ENCODE data around the gene TRIM44. TPM values are rescaled to one million over a fixed set of nuclear protein-coding genes. Genes with fewer than 3 reads are reported as not detected.

TRIM44 gene
- total and polyA plus RNA-seq, 7 experiments from 2014 or later, result 35.7 to 60.8 (median 58.6) TPM

DNA sequence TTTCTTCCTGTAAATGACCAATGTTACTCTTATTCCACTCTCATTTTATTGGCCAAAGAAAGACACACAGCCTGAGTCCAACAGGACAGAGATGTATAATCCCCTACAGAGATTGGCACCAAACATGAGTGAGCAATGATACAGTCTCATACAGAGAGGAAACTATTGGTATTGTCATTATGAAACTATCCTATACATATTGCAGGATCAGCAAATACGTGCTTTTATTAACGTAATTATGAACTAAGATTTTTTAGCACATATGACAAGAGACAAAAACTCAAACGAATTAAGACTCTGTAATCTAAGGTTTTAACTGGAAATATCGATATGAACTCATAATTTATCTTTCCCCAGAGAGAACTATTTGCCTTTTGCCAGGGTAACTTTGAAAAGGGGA is 182.0 kb downstream of the TRIM44 start:
- POLR2A ChIA-PET, result no interaction called here
- CTCF ChIA-PET, result no interaction called here

DNA sequence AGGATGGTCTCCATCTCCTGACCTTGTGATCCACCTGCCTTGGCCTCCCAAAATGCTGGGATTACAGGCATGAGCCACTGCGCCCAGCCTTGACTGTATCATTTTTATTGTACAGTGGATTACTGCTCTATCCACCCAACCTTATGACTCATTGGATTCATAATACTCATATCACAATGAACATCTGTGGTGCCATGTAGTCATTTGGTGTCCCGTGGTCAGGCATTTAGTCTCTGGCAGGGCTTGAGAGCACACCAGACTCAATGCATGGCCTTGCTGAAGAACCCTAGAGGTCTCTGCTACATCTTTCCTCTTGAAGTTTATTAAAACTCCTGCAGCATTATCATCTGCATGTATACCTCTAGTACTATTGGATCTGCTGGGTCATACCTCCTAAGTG is 183.3 kb downstream of the TRIM44 start:
- no peak overlapping the region for H3K27ac Mint-ChIP-seq
- H3K4me1 ChIP-seq (ENCODE audit: control insufficient read depth in 2 of 2, insufficient read depth in 2 of 2, low read length in 2 of 2), result no peaks in the 10 kb centered on the region

More for the DNA sequence above, 182.0 kb downstream of the TRIM44 start:
- no peaks in the 10 kb centered on the region for H3K4me1 ChIP-seq (ENCODE audit: control insufficient read depth in 2 of 2, insufficient read depth in 2 of 2, low read length in 2 of 2)
- no peak overlapping the region for H3K4me3 ChIP-seq (ENCODE audit: low read length)
- no peak overlapping the region for H3K27ac Mint-ChIP-seq
- peaks cover 7 to 42% (median 35%) of the 10 kb centered on the region in 5 donors for H3K27me3 Mint-ChIP-seq
- H3K9me3 ChIP-seq (ENCODE audit: control insufficient read depth in 2 of 3, low read length in 3 of 3), result no peaks in the 10 kb centered on the region
- peaks cover 0 to 3% of the 10 kb centered on the region in 2 donors for H3K27me3 ChIP-seq (ENCODE audit: control insufficient read depth in 2 of 2, insufficient read depth in 2 of 2, low read length in 2 of 2)
- H3K4me1 Mint-ChIP-seq, result peaks cover 0 to 2% (median 0%) of the 10 kb centered on the region in 7 donors
- no peaks in the 10 kb centered on the region for H3K36me3 Mint-ChIP-seq
- H3K9me3 Mint-ChIP-seq, result peaks cover 0 to 9% (median 2%) of the 10 kb centered on the region in 11 donors
- ATAC-seq, result no peak
- intact Hi-C loops (cut with micrococcal nuclease), result no loop called here
- no peak for DNase-seq
- H3K4me3 Mint-ChIP-seq, result no peak overlapping the region
- no peaks in the 10 kb centered on the region for H3K36me3 ChIP-seq (ENCODE audit: control insufficient read depth in 2 of 3, insufficient read depth in 3 of 3, low read length in 3 of 3)
- H3K27ac ChIP-seq (ENCODE audit: low read depth, low read length), result no peak overlapping the region

DNA sequence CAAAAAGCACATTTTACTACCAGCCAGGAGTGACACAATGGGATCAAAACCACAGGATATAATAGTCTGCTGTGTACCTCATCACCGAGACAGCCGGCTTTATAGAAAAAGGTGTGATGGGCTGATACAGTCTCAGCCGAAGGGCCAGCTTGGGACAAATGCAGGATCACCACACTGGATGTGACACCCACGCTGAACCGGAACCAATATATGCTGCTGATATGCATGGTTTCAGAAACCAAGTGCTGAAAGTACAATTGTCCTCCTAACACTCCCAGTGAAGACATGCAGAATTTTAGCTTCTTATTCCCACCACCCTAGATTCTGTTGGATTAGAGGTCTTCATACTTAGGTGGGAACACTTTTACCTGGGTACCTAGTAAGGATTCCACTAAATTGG is 184.3 kb downstream of the TRIM44 start:
- Mint-ChIP-seq H3K4me1 (peaks cover 0 to 2% (median 0%) of the 10 kb centered on the region in 7 donors), H3K27me3 (peaks cover 5 to 34% (median 24%) of the 10 kb centered on the region in 5 donors), H3K27ac (no peak overlapping the region), H3K9me3 (peaks cover 0 to 2% (median 0%) of the 10 kb centered on the region in 11 donors), H3K36me3 (no peaks in the 10 kb centered on the region), H3K4me3 (no peak overlapping the region)
- ATAC-seq, result no peak
- DNase-seq, result no peak
- ChIA-PET POLR2A (no interaction called here), CTCF (no interaction called here)
- Histone ChIP-seq H3K4me1 (ENCODE audit: control insufficient read depth in 2 of 2, insufficient read depth in 2 of 2, low read length in 2 of 2) (no peaks in the 10 kb centered on the region), H3K4me3 (ENCODE audit: low read length) (no peak overlapping the region), H3K9me3 (ENCODE audit: control insufficient read depth in 2 of 3, low read length in 3 of 3) (no peaks in the 10 kb centered on the region), H3K27me3 (ENCODE audit: control insufficient read depth in 2 of 2, insufficient read depth in 2 of 2, low read length in 2 of 2) (no peaks in the 10 kb centered on the region), H3K36me3 (ENCODE audit: control insufficient read depth in 2 of 3, insufficient read depth in 3 of 3, low read length in 3 of 3) (no peaks in the 10 kb centered on the region), H3K27ac (ENCODE audit: low read depth, low read length) (no peak overlapping the region)
- intact Hi-C loops (cut with micrococcal nuclease), result no loop called here

More for the DNA sequence above, 183.3 kb downstream of the TRIM44 start:
- Histone ChIP-seq H3K27me3 (ENCODE audit: control insufficient read depth in 2 of 2, insufficient read depth in 2 of 2, low read length in 2 of 2) (peaks cover 0 to 3% of the 10 kb centered on the region in 2 donors), H3K27ac (ENCODE audit: low read depth, low read length) (no peak overlapping the region), H3K9me3 (ENCODE audit: control insufficient read depth in 2 of 3, low read length in 3 of 3) (no peaks in the 10 kb centered on the region), H3K36me3 (ENCODE audit: control insufficient read depth in 2 of 3, insufficient read depth in 3 of 3, low read length in 3 of 3) (no peaks in the 10 kb centered on the region), H3K4me3 (ENCODE audit: low read length) (no peak overlapping the region)
- POLR2A ChIA-PET, result no interaction called here
- ATAC-seq, result no peak
- Mint-ChIP-seq H3K4me3 (no peak overlapping the region), H3K27me3 (peaks cover 5 to 34% (median 28%) of the 10 kb centered on the region in 5 donors), H3K36me3 (no peaks in the 10 kb centered on the region), H3K9me3 (peaks cover 0 to 2% (median 0%) of the 10 kb centered on the region in 11 donors), H3K4me1 (peaks cover 0 to 2% (median 0%) of the 10 kb centered on the region in 7 donors)
- DNase-seq, result no peak
- intact Hi-C loops (cut with micrococcal nuclease), result no loop called here
- CTCF ChIA-PET, result no interaction called here

DNA sequence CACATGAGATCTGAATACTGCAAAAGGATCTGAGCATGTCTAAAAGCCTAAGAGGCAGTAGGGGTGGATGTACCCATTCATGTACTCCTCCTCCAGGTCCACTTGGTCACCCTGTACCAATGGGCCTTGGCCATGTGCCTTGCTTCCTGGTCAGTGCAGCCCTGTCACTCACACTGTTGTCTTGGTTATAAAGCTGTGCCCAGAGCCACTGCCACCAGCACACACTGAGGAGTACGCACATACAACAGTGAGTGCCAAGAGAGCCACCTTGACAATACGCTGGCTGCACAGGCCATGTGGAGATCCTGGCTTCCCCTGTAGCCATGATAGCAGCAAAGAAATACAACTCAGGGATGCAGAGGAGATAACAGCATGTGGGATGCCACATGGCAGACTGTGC is 184.9 kb downstream of the TRIM44 start:
- no peaks in the 10 kb centered on the region for H3K4me1 ChIP-seq (ENCODE audit: control insufficient read depth in 2 of 2, insufficient read depth in 2 of 2, low read length in 2 of 2)
- H3K4me1 Mint-ChIP-seq, result no peaks in the 10 kb centered on the region
- no peak overlapping the region for H3K27ac Mint-ChIP-seq
- POLR2A ChIA-PET, result no interaction called here
- H3K36me3 ChIP-seq (ENCODE audit: control insufficient read depth in 2 of 3, insufficient read depth in 3 of 3, low read length in 3 of 3), result no peaks in the 10 kb centered on the region
- peaks cover 0 to 2% (median 0%) of the 10 kb centered on the region in 11 donors for H3K9me3 Mint-ChIP-seq
- ATAC-seq (no peak), DNase-seq (no peak)
- no peak overlapping the region for H3K4me3 ChIP-seq (ENCODE audit: low read length)
- no peak overlapping the region for H3K27ac ChIP-seq (ENCODE audit: low read depth, low read length)
- intact Hi-C loops (cut with micrococcal nuclease), result no loop called here
- CTCF ChIA-PET, result no interaction called here
- H3K4me3 Mint-ChIP-seq, result no peak overlapping the region
- H3K27me3 ChIP-seq (ENCODE audit: control insufficient read depth in 2 of 2, insufficient read depth in 2 of 2, low read length in 2 of 2), result no peaks in the 10 kb centered on the region
- no peaks in the 10 kb centered on the region for H3K36me3 Mint-ChIP-seq
- H3K27me3 Mint-ChIP-seq, result peaks cover 5 to 34% (median 21%) of the 10 kb centered on the region in 5 donors
- H3K9me3 ChIP-seq (ENCODE audit: control insufficient read depth in 2 of 3, low read length in 3 of 3), result no peaks in the 10 kb centered on the region

DNA sequence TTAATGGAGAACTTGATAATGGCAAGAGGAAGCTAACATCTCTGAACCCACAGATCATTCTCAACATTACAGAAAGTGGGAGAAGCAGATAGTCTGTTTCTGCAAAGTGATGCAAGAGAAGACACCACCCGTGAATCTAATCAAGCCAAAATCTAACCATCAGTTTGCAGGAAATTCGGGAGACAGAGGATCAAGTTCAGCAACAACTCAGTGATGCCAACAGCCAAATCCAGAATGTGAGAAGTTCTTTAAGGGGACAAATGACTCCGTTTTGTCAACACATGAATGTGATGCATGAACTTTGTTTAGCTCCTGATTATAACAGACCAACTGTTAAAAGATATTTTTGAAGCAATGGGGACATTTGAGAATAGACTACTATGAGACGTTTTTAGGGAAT is 186.0 kb downstream of the TRIM44 start:
- DNase-seq (no peak), ATAC-seq (no peak)
- H3K27me3 Mint-ChIP-seq, result peaks cover 5 to 26% (median 11%) of the 10 kb centered on the region in 5 donors
- POLR2A ChIA-PET, result no interaction called here
- Histone ChIP-seq H3K9me3 (ENCODE audit: control insufficient read depth in 2 of 3, low read length in 3 of 3) (no peaks in the 10 kb centered on the region), H3K36me3 (ENCODE audit: control insufficient read depth in 2 of 3, insufficient read depth in 3 of 3, low read length in 3 of 3) (no peaks in the 10 kb centered on the region), H3K27me3 (ENCODE audit: control insufficient read depth in 2 of 2, insufficient read depth in 2 of 2, low read length in 2 of 2) (no peaks in the 10 kb centered on the region), H3K4me3 (ENCODE audit: low read length) (no peak overlapping the region), H3K4me1 (ENCODE audit: control insufficient read depth in 2 of 2, insufficient read depth in 2 of 2, low read length in 2 of 2) (no peaks in the 10 kb centered on the region), H3K27ac (ENCODE audit: low read depth, low read length) (no peak overlapping the region)
- no peak overlapping the region for H3K27ac Mint-ChIP-seq
- peaks cover 0 to 2% (median 0%) of the 10 kb centered on the region in 11 donors for H3K9me3 Mint-ChIP-seq
- H3K4me3 Mint-ChIP-seq, result no peak overlapping the region
- no peaks in the 10 kb centered on the region for H3K4me1 Mint-ChIP-seq
- H3K36me3 Mint-ChIP-seq, result no peaks in the 10 kb centered on the region
- CTCF ChIA-PET, result no interaction called here
- intact Hi-C loops (cut with micrococcal nuclease), result no loop called here

DNA sequence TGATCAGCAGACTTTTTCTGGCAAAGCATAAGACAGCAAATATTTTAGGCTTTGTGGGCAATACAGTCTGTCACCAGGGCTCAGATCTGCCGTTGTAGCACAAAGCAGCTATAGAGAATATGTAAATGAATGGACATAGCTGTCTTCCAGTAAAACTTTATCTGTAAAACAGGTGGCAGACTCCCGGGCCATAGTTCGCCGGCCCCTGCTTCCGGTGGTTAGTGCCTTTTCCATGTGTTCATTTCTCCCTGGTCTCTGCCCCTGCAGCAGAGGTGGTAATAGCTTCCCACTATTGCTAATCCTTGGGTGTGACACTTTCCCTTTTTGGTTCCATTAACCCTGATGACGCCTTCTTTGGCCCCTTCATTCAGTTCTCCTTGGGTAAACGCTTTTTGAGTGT is 187.6 kb downstream of the TRIM44 start:
- ChIA-PET POLR2A (no interaction called here), CTCF (no interaction called here)

DNA sequence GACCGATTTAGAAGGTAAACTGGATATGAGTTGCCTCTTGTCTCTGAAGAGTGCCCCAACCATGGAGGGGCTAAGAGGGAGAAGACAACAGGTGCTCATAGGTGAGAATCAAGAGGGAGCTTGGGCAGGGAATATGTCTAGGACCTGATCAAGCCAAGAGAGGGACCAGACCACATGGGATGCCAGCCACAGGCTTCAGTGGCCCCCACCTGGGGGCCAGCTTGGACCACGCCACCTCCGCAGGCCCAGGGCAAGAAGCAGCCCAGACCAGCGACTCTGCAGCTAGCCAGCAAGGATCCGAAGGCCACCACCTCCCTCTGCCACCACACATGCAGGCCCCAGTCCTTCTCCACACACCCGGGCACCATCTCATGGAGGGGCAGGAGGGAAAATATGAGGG is 188.8 kb downstream of the TRIM44 start:
- ChIA-PET POLR2A (no interaction called here), CTCF (no interaction called here)
- Mint-ChIP-seq H3K36me3 (no peaks in the 10 kb centered on the region), H3K9me3 (peaks cover 0 to 2% (median 0%) of the 10 kb centered on the region in 11 donors), H3K27me3 (peaks cover 5 to 17% (median 8%) of the 10 kb centered on the region in 5 donors), H3K4me3 (no peak overlapping the region), H3K4me1 (no peaks in the 10 kb centered on the region), H3K27ac (no peak overlapping the region)
- Histone ChIP-seq H3K4me3 (ENCODE audit: low read length) (no peak overlapping the region), H3K27me3 (ENCODE audit: control insufficient read depth in 2 of 2, insufficient read depth in 2 of 2, low read length in 2 of 2) (no peaks in the 10 kb centered on the region), H3K9me3 (ENCODE audit: control insufficient read depth in 2 of 3, low read length in 3 of 3) (no peaks in the 10 kb centered on the region), H3K36me3 (ENCODE audit: control insufficient read depth in 2 of 3, insufficient read depth in 3 of 3, low read length in 3 of 3) (no peaks in the 10 kb centered on the region), H3K27ac (ENCODE audit: low read depth, low read length) (no peak overlapping the region), H3K4me1 (ENCODE audit: control insufficient read depth in 2 of 2, insufficient read depth in 2 of 2, low read length in 2 of 2) (no peaks in the 10 kb centered on the region)
- intact Hi-C loops (cut with micrococcal nuclease), result no loop called here
- DNase-seq (no peak), ATAC-seq (no peak)

More for the DNA sequence above, 187.6 kb downstream of the TRIM44 start:
- intact Hi-C loops (cut with micrococcal nuclease), result no loop called here
- Mint-ChIP-seq H3K4me1 (no peaks in the 10 kb centered on the region), H3K36me3 (no peaks in the 10 kb centered on the region), H3K4me3 (no peak overlapping the region), H3K27ac (no peak overlapping the region), H3K27me3 (peaks cover 5 to 17% (median 9%) of the 10 kb centered on the region in 5 donors), H3K9me3 (peaks cover 0 to 2% (median 0%) of the 10 kb centered on the region in 11 donors)
- no peak overlapping the region for H3K4me3 ChIP-seq (ENCODE audit: low read length)
- no peaks in the 10 kb centered on the region for H3K36me3 ChIP-seq (ENCODE audit: control insufficient read depth in 2 of 3, insufficient read depth in 3 of 3, low read length in 3 of 3)
- ATAC-seq (no peak), DNase-seq (no peak)
- H3K4me1 ChIP-seq (ENCODE audit: control insufficient read depth in 2 of 2, insufficient read depth in 2 of 2, low read length in 2 of 2), result no peaks in the 10 kb centered on the region
- H3K27me3 ChIP-seq (ENCODE audit: control insufficient read depth in 2 of 2, insufficient read depth in 2 of 2, low read length in 2 of 2), result no peaks in the 10 kb centered on the region
- no peaks in the 10 kb centered on the region for H3K9me3 ChIP-seq (ENCODE audit: control insufficient read depth in 2 of 3, low read length in 3 of 3)
- no peak overlapping the region for H3K27ac ChIP-seq (ENCODE audit: low read depth, low read length)
